WI38 (cell line): ENCODE results near the gene VTI1A.
"Not testable (repeated sequence)": the region's sequence is repeated elsewhere in the genome, so short reads cannot be mapped to it uniquely, and the experiment has no call there.

ENCODE experiments used
- H3K4me3 ChIP-seq: 2 replicates; pipeline ENCODE4 v1.5.1; 2011; ENCODE audit warnings: low read depth, mild to moderate bottlenecking, control low read depth, low read length
- TF ChIP-seq, protein P1 (sequence below): IDR thresholded peaks from 2 replicates; pipeline ENCODE4 v1.5.1; 2012; ENCODE audit warnings: low read depth, mild to moderate bottlenecking, control low read depth, low read length

VTI1A gene

GRCh38 chr10:112587729-112588128, 140.7 kb downstream of the VTI1A start:
- H3K4me3 ChIP-seq: no peak overlapping the region
- TF ChIP-seq, protein P1, sequence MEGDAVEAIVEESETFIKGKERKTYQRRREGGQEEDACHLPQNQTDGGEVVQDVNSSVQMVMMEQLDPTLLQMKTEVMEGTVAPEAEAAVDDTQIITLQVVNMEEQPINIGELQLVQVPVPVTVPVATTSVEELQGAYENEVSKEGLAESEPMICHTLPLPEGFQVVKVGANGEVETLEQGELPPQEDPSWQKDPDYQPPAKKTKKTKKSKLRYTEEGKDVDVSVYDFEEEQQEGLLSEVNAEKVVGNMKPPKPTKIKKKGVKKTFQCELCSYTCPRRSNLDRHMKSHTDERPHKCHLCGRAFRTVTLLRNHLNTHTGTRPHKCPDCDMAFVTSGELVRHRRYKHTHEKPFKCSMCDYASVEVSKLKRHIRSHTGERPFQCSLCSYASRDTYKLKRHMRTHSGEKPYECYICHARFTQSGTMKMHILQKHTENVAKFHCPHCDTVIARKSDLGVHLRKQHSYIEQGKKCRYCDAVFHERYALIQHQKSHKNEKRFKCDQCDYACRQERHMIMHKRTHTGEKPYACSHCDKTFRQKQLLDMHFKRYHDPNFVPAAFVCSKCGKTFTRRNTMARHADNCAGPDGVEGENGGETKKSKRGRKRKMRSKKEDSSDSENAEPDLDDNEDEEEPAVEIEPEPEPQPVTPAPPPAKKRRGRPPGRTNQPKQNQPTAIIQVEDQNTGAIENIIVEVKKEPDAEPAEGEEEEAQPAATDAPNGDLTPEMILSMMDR: no peak

GRCh38 chr10:112588225-112588990, 141.4 kb downstream of the VTI1A start:
- TF ChIP-seq, protein P1: no peak
- H3K4me3 ChIP-seq: no peak overlapping the region

- TF ChIP-seq, protein P1: no peak
- H3K4me3 ChIP-seq: no peak overlapping the region
Observed at GRCh38 chr10:112589081-112589480, 142.1 kb downstream of the VTI1A start.

GRCh38 chr10:112590786-112591185, 143.8 kb downstream of the VTI1A start:
- H3K4me3 ChIP-seq: not testable (repeated sequence)

DNA sequence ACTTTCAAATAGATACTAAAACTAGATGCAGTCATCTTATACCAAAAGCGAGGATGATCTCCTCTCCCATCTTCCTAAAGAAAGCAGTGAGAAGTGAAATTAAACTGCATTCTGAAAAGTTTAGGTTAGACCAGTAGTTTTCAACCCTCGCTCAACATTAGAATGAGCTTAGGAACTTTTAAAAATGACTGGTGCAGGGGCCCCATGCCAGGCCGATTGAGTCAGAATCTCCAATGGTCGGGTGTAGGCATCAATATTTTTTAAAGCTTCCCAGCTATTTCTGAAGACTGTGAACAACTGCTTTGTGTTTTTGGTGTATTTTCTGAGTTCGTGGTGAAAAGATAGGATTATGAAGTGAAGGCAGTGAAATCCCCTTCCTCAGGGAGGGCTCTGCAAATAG, 146.0 kb downstream of the VTI1A start:
- H3K4me3 ChIP-seq: no peak overlapping the region
- TF ChIP-seq, protein P1: no peak

- H3K4me3 ChIP-seq: no peak overlapping the region
- TF ChIP-seq, protein P1: no peak
Observed at GRCh38 chr10:112601214-112602090, 154.4 kb downstream of the VTI1A start.

DNA sequence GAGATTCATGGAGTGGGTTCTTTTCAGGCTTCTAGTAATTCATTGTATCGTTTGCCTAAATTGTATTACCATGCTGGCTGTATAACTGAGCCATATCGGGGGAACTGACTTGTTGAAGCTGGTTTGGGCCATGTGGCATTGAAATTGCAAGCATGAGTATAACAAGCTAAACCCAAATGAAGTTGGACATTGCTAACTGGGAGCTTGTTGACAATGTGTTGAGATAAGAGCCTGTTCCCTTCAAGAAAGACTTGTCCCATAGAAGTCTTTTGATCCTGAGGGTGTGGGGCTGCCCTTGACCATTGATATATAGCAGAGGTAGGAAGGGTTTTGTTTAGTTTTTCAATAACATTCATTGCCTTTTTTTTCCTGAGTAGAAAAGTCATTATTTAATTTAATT, 156.0 kb downstream of the VTI1A start:
- TF ChIP-seq, protein P1: no peak

More for the DNA sequence above, 156.0 kb downstream of the VTI1A start:
- H3K4me3 ChIP-seq: no peak overlapping the region
